Endothelial cell of umbilical vein (primary cell): Measurements from ENCODE around the gene CAMSAP3. TPM values are rescaled to one million over a fixed set of nuclear protein-coding genes. Genes with fewer than 3 reads are reported as not detected.

Experiments used
- BruUV-seq: library from RNA; stranded (reverse); fragments of 400-500 nt; replicated peaks from 2 replicates; lab custom pipeline; 2021; lab: Mats Ljungman, UMichigan
- CTCF ChIA-PET: fragments of 300-600, 350-600 bp; sonication (Branson Sonifier 250); formaldehyde crosslinking; loops from one replicate; lab custom pipeline; 2021; ENCODE audit warnings: antibody characterized with exemption, inconsistent platforms; lab: Charles Lee
- POLR2A ChIA-PET: fragments of 300-600, 350-600 bp; sonication (Branson Sonifier 250); formaldehyde crosslinking; loops from one replicate; lab custom pipeline; 2021; ENCODE audit warnings: antibody characterized with exemption, inconsistent platforms; lab: Charles Lee
- DNase-seq: peaks from one replicate; pipeline ENCODE4 v3.0.0-alpha.2; 2011; ENCODE audit warnings: low read depth, low spot score
- FAIRE-seq: peaks from 2 replicates; lab custom pipeline; 2011; peaks lifted over from hg19 to GRCh38; lab: Jason Lieb, UNC
- H2AFZ ChIP-seq: 2 replicates; pipeline ENCODE4 v1.6.0; 2012; ENCODE audit warnings: low read depth, low read length, control low read depth, inconsistent platforms
- H3K27ac ChIP-seq: 2 replicates; pipeline ENCODE4 v1.5.1; 2011; ENCODE audit warnings: low read depth, mild to moderate bottlenecking, control low read depth, low read length, moderate library complexity; ENCODE audit not compliant: insufficient read depth
- H3K27me3 ChIP-seq, 2 experiments: 2 replicates each; pipeline versions ENCODE4 v1.6.0 to v1.6.1; 2011; ENCODE audit warnings: low read length in 2 of 2, mixed read lengths in 1 of 2; ENCODE audit not compliant: control insufficient read depth in 2 of 2, insufficient read depth in 2 of 2
- H3K36me3 ChIP-seq, 2 experiments: 2 replicates in 1 of 2; 3 replicates in 1 of 2; pipeline ENCODE4 v1.5.1; 2011; ENCODE audit warnings: low read length in 2 of 2, mild to moderate bottlenecking in 1 of 2, moderate library complexity in 1 of 2; ENCODE audit not compliant: control insufficient read depth in 2 of 2, insufficient read depth in 2 of 2; ENCODE audit errors: extremely low read depth in 1 of 2
- H3K4me1 ChIP-seq: 3 replicates; pipeline ENCODE4 v1.5.1; 2011; ENCODE audit warnings: mild to moderate bottlenecking, low read length; ENCODE audit not compliant: control insufficient read depth, insufficient read depth; ENCODE audit errors: extremely low read depth
- H3K4me2 ChIP-seq: 2 replicates; pipeline ENCODE4 v1.6.1; 2011; ENCODE audit warnings: low read length, control low read depth, mixed read lengths; ENCODE audit not compliant: insufficient read depth
- H3K4me3 ChIP-seq, 3 experiments: fragments of 200-600 bp in 1 of 3; sonication (generic), shearing (Covaris generic) in 1 of 3; replicated peaks in 1 of 3; 2 replicates each; pipeline ENCODE4 v1.5.1; 2011 to 2016; ENCODE audit warnings: control low read depth in 3 of 3, low read length in 3 of 3, mild to moderate bottlenecking in 2 of 3, inconsistent platforms in 1 of 3, low read depth in 1 of 3, moderate library complexity in 1 of 3; ENCODE audit not compliant: insufficient read depth in 1 of 3
- H3K79me2 ChIP-seq: 2 replicates; pipeline ENCODE4 v1.6.0; 2012; ENCODE audit warnings: low read length, inconsistent platforms; ENCODE audit not compliant: control insufficient read depth, insufficient read depth
- H3K9ac ChIP-seq: replicated peaks from 2 replicates; pipeline ENCODE3; 2011; ENCODE audit warnings: low read length, control low read depth; ENCODE audit not compliant: insufficient read depth; ENCODE audit errors: extremely low read depth
- H3K9me1 ChIP-seq: replicated peaks from 3 replicates; pipeline ENCODE4 v1.6.0; 2011; ENCODE audit warnings: mild to moderate bottlenecking, low read length; ENCODE audit not compliant: control insufficient read depth, insufficient read depth; ENCODE audit errors: extremely low read depth
- H3K9me3 ChIP-seq: replicated peaks from 2 replicates; pipeline ENCODE4 v1.5.1; 2012; ENCODE audit warnings: low read length, inconsistent platforms; ENCODE audit not compliant: control insufficient read depth, insufficient read depth
- H4K20me1 ChIP-seq: replicated peaks from 2 replicates; pipeline ENCODE3; 2011; ENCODE audit warnings: mild to moderate bottlenecking, low read length; ENCODE audit not compliant: control insufficient read depth, insufficient read depth; ENCODE audit errors: extremely low read depth
- EZH2 ChIP-seq: IDR thresholded peaks from 2 replicates; pipeline ENCODE4 v1.6.1; 2012; ENCODE audit warnings: borderline replicate concordance, low read depth, mild to moderate bottlenecking, moderate library complexity, low read length, inconsistent platforms; ENCODE audit not compliant: severe bottlenecking
- GATA2 ChIP-seq: IDR thresholded peaks from 2 replicates; pipeline ENCODE4 v1.7.0; 2011; ENCODE audit warnings: low read depth, mild to moderate bottlenecking, moderate library complexity, mixed read lengths, low read length; ENCODE audit not compliant: insufficient read length, insufficient read depth
- JUN ChIP-seq: IDR thresholded peaks from 2 replicates; pipeline ENCODE4 v1.6.1; 2011; ENCODE audit warnings: borderline replicate concordance, low read depth; ENCODE audit not compliant: insufficient read length, insufficient read depth
- MYC ChIP-seq: IDR thresholded peaks from one replicate; pipeline ENCODE4 v1.6.1; 2011; ENCODE audit warnings: mild to moderate bottlenecking, low read depth, low read length
- POLR2A ChIP-seq: IDR thresholded peaks from 2 replicates; pipeline ENCODE4 v1.6.1; 2012; ENCODE audit warnings: low read depth, mild to moderate bottlenecking, control low read depth, low read length
- POLR2AphosphoS5 ChIP-seq: IDR thresholded peaks from 2 replicates; pipeline ENCODE4 v1.6.1; 2012; ENCODE audit warnings: low read depth, mild to moderate bottlenecking, control low read depth, low read length, moderate library complexity; ENCODE audit not compliant: insufficient read depth
- dilution Hi-C: fragments of 300-500 bp; cut with MboI; formaldehyde crosslinking; loops from one replicate; pipeline ENCODE4 v1.15.0; 2019; ENCODE audit warnings: low sequenced_read_pairs; ENCODE audit not compliant: extremely low pct_ligation_motif_present
- intact Hi-C: fragments of 100-400 bp; cut with micrococcal nuclease; formaldehyde crosslinking; loops from one replicate; pipeline ENCODE4 v1.10.0; 2022
- polyA plus RNA-seq, 4 experiments: library from polyadenylated mRNA; depleted of rRNA in 3 of 4; stranded (reverse) in 3 of 4; unstranded in 1 of 4; fragments of >200 nt; gene quantifications; 2 replicates each; pipeline versions ENCODE4 v1.2.1 to v1.2.3, GENCODE V29; 2011 to 2012; ENCODE audit warnings: missing spikeins in 1 of 4
- total RNA-seq: library from RNA; stranded (reverse); gene quantifications from 2 replicates; pipeline ENCODE4 v1.2.3, GENCODE V29; 2021
- TF ChIP-seq, protein P1 (sequence below), 2 donors: IDR thresholded peaks; 1 replicate in 1 of 2; 2 replicates in 1 of 2; pipeline ENCODE4 v1.5.1; 2011; ENCODE audit warnings: low read length in 2 of 2, mild to moderate bottlenecking in 2 of 2, moderate library complexity in 2 of 2, control low read depth in 1 of 2, inconsistent platforms in 1 of 2, low read depth in 1 of 2; ENCODE audit not compliant: insufficient read depth in 1 of 2; ENCODE audit errors: extremely low read depth in 1 of 2
- TF ChIP-seq, protein P2 (sequence below): IDR thresholded peaks from 2 replicates; pipeline ENCODE4 v1.6.1; 2011; ENCODE audit not compliant: insufficient read depth, insufficient read length

The CAMSAP3 gene
- total and polyA plus RNA-seq, 2 donors (not counting 3 experiments of a cell fraction or from before 2014, with no cell fraction given): 0.11 to 0.22 TPM

DNA sequence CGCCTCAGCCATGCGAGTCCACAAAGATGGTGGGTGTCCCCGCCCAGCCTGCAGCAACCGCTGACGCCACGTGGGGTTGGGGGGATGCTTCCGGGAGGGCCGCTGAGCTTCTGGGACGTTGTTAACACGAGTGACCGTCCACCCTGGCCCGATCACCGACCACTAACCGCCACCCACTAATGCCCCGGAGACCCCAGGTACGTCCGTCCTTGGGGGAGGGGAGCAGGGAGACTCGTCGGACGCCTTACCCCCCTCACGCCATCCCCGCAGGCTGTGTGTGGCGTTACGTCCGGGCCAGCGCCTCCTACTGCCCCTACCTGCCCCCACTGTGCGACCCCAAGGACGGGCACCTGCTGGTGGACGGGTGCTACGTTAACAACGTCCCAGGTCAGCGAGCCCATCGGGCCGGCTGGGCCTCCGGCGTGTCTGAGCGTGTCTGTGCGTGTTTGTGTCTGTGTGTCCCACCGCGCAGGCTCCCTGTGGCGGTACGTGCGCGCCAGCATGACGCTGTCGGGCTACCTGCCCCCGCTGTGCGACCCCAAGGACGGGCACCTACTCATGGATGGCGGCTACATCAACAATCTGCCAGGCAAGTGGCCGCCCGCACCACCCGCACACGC lies 38.9 kb upstream of the CAMSAP3 start:
- no peak overlapping the region for H3K27ac ChIP-seq
- dilution Hi-C loops: no loop called here
- no peak overlapping the region for H3K9ac ChIP-seq
- H3K4me2 ChIP-seq: no peak overlapping the region
- TF ChIP-seq, protein P1, sequence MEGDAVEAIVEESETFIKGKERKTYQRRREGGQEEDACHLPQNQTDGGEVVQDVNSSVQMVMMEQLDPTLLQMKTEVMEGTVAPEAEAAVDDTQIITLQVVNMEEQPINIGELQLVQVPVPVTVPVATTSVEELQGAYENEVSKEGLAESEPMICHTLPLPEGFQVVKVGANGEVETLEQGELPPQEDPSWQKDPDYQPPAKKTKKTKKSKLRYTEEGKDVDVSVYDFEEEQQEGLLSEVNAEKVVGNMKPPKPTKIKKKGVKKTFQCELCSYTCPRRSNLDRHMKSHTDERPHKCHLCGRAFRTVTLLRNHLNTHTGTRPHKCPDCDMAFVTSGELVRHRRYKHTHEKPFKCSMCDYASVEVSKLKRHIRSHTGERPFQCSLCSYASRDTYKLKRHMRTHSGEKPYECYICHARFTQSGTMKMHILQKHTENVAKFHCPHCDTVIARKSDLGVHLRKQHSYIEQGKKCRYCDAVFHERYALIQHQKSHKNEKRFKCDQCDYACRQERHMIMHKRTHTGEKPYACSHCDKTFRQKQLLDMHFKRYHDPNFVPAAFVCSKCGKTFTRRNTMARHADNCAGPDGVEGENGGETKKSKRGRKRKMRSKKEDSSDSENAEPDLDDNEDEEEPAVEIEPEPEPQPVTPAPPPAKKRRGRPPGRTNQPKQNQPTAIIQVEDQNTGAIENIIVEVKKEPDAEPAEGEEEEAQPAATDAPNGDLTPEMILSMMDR (IDR thresholded peaks at IDR 0.05; ENCODE audit: extremely low read depth in 1 of 2, insufficient read depth in 1 of 2, low read depth in 1 of 2, low read length in 2 of 2): no peak
- TF ChIP-seq EZH2 (no peak), POLR2A (no peak), MYC (no peak), JUN (no peak), POLR2AphosphoS5 (no peak), GATA2 (no peak)
- TF ChIP-seq, protein P2, sequence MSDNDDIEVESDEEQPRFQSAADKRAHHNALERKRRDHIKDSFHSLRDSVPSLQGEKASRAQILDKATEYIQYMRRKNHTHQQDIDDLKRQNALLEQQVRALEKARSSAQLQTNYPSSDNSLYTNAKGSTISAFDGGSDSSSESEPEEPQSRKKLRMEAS: no peak
- H3K9me3 ChIP-seq: no peaks in the 10 kb centered on the region
- ChIA-PET POLR2A (no interaction called here), CTCF (interaction anchor here (3.6 kb wide), 1 partner anchor 11 kb away, joined by 22 read pairs; no protein-coding TSS in a partner anchor)
- no peaks in the 10 kb centered on the region for H3K27me3 ChIP-seq
- H3K79me2 ChIP-seq: no peaks in the 10 kb centered on the region
- peaks cover 3 to 43% of the 10 kb centered on the region in 2 experiments for H3K36me3 ChIP-seq
- BruUV-seq: no TSS peak
- no peaks in the 10 kb centered on the region for H4K20me1 ChIP-seq
- no peak overlapping the region for H2AFZ ChIP-seq
- no peaks in the 10 kb centered on the region for H3K9me1 ChIP-seq
- no peaks in the 10 kb centered on the region for H3K4me1 ChIP-seq
- H3K4me3 ChIP-seq: no peak overlapping the region
- intact Hi-C loops: no loop called here
- FAIRE-seq (no peak), DNase-seq (no peak)
